Kidney epithelial cell (primary cell): Measurements from ENCODE around the gene PIGQ. TPM values are rescaled to one million over a fixed set of nuclear protein-coding genes. Genes with fewer than 3 reads are reported as not detected.

Source experiments
- DNase-seq: peaks from one replicate; pipeline ENCODE4 v3.0.0-alpha.2; 2010; ENCODE audit warnings: low read depth
- H3K27me3 ChIP-seq: 2 replicates; pipeline ENCODE4 v1.6.0; 2011; ENCODE audit warnings: low read length; ENCODE audit not compliant: control insufficient read depth, insufficient read depth
- H3K36me3 ChIP-seq: 2 replicates; pipeline ENCODE4 v1.5.1; 2011; ENCODE audit warnings: low read length; ENCODE audit not compliant: control insufficient read depth, insufficient read depth
- H3K4me3 ChIP-seq: 2 replicates; pipeline ENCODE4 v1.5.1; 2011; ENCODE audit warnings: low read depth, mild to moderate bottlenecking, control low read depth, low read length
- CTCF ChIP-seq: IDR thresholded peaks from 2 replicates; pipeline ENCODE4 v1.5.1; 2011; ENCODE audit warnings: mild to moderate bottlenecking, moderate library complexity, low read length, control low read depth, inconsistent platforms; ENCODE audit not compliant: insufficient read depth, poor library complexity, severe bottlenecking
- total RNA-seq: library from RNA; depleted of rRNA; stranded (reverse); fragments of >200 nt; gene quantifications from 2 replicates; pipeline ENCODE4 v1.2.3, GENCODE V29; 2015

Gene PIGQ
- total RNA-seq, 1 donor from 2014 or later, result 54.9 TPM

DNA sequence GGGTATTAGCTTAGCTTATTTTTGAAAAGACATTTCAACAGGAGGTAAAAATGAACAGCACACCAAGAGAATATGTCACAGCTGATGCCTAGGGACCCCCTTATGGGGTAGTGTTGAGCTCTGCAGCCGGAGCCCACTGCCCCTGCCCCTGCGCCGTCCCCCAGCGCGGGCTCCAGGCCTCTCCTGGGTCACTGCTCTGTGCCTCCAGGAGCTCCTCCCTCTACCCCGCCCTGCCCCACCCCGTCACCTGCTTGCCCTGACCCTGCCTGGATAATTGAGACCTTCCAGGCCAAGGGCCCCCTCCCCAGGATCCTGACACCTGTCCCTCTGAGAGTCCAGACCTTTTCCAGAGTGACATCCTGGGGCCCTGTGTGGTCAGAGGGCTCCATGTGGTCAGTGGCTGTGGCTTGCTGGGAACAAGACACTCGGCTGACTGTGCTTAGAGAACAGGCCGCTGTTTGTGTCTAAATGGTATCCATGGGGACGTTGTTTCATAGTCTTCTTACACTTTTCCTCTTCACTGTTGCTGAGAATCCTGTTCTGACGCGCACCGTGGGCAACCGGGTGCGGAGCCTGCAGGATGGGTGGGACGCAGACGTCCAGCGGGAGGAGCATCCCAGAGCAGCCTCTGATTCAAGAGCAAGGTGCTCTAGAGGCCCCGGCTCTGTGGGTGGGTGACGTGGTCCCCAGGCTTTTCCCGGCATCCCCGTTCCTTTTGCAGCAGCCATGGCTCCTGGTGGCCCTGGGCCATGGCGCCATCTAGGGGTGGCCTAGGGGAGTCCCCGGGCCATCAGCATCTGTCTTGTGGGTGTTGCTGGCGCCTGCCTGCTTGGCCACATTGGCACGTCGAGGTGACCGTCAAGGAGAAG is 41.0 kb downstream of the PIGQ start:
- Histone ChIP-seq H3K36me3 (no peaks in the 10 kb centered on the region), H3K27me3 (no peaks in the 10 kb centered on the region), H3K4me3 (no peak overlapping the region)
- DNase-seq, result no peak
- TF ChIP-seq CTCF, result peak; percentile 71

DNA sequence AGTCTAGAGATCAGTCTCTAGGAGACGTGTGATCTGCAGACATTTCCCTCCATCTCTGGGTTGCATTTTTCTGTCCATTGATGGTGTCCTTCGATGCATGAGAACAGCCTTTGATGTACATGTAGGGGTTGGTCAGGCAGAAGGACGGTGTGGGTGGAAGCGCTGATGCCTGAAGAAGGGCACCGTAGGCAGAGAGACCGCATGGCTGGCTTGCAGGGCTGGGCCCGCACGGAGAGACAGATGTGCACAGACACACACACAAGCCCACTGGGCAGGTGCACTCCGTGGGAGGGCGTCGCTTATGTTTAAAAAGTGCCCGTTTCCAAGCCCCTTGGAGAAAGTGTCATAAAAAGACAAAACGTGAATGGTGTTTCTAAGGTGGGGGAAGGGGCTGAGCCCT is 45.4 kb downstream of the PIGQ start:
- TF ChIP-seq CTCF, result no peak
- DNase-seq, result no peak
- Histone ChIP-seq H3K36me3 (no peaks in the 10 kb centered on the region), H3K27me3 (no peaks in the 10 kb centered on the region), H3K4me3 (no peak overlapping the region)

- Histone ChIP-seq H3K27me3 (no peaks in the 10 kb centered on the region), H3K36me3 (no peaks in the 10 kb centered on the region), H3K4me3 (no peak overlapping the region)
- no peak for TF ChIP-seq CTCF
- no peak for DNase-seq
Measured at GRCh38 chr16:616733-617586, 47.2 kb downstream of the PIGQ start.

DNA sequence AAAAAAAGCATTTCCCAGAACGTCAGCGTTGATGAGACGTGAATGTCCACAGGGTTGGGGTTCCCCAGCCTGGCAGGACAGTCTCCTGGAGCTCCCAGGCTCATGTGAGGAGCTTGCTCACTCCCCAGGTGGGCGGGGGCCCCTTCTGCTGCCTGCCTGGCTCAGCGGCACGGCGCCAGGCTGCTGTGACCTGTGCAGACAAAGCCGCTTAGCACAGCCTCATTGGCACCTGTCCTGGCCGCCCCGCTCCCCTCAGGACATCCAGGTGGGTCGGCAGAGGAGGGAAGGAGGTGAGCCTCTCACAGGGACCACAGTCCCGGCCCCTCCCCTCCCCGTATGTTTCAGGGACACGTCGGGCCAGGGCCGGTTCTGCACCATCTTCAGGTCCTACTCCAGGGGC is 48.1 kb downstream of the PIGQ start:
- Histone ChIP-seq H3K27me3 (no peaks in the 10 kb centered on the region), H3K36me3 (no peaks in the 10 kb centered on the region), H3K4me3 (no peak overlapping the region)
- TF ChIP-seq CTCF, result no peak
- no peak for DNase-seq

GRCh38 chr16:619476-620100 is 49.8 kb downstream of the PIGQ start:
- no peak for TF ChIP-seq CTCF
- Histone ChIP-seq H3K36me3 (no peaks in the 10 kb centered on the region), H3K27me3 (no peaks in the 10 kb centered on the region), H3K4me3 (no peak overlapping the region)
- DNase-seq, result no peak
